ENCODE data around the gene SLC39A11.

DNA sequence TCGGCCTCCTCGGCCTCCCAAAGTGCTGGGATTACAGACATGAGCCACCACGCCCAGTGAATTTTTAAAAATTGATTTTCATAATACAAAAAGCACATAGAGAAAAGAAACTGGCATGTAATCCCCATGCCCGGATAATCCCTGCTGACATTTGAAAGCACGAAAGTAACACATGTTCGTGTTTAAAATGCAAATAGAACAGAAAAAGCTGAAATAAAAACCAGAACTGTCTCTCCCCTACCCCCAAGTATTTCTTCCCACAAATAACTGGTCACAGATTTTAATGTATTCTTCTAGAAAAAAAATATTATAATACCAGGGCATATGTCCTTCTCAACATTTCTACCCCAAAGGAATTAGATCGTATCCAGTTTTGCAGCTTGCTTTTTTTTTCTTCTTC, 222.9 kb downstream of the SLC39A11 start:
- TF ChIP-seq POLR2AphosphoS5 (IDR thresholded peaks at IDR 0.05; ENCODE audit: low read depth, low read length) (no peak), EZH2 (IDR thresholded peaks at IDR 0.05) (no peak), EGR1 (IDR thresholded peaks at IDR 0.05; ENCODE audit: low read depth) (no peak)
- TF ChIP-seq, protein P1, sequence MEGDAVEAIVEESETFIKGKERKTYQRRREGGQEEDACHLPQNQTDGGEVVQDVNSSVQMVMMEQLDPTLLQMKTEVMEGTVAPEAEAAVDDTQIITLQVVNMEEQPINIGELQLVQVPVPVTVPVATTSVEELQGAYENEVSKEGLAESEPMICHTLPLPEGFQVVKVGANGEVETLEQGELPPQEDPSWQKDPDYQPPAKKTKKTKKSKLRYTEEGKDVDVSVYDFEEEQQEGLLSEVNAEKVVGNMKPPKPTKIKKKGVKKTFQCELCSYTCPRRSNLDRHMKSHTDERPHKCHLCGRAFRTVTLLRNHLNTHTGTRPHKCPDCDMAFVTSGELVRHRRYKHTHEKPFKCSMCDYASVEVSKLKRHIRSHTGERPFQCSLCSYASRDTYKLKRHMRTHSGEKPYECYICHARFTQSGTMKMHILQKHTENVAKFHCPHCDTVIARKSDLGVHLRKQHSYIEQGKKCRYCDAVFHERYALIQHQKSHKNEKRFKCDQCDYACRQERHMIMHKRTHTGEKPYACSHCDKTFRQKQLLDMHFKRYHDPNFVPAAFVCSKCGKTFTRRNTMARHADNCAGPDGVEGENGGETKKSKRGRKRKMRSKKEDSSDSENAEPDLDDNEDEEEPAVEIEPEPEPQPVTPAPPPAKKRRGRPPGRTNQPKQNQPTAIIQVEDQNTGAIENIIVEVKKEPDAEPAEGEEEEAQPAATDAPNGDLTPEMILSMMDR (IDR thresholded peaks at IDR 0.05 in 2 of 3, conservative IDR thresholded peaks at IDR 0.05 in 1 of 3; ENCODE audit: borderline replicate concordance in 1 of 3, insufficient read depth in 1 of 3, low read depth in 2 of 3, low read length in 2 of 3): no peak
- TF ChIP-seq, protein P2, sequence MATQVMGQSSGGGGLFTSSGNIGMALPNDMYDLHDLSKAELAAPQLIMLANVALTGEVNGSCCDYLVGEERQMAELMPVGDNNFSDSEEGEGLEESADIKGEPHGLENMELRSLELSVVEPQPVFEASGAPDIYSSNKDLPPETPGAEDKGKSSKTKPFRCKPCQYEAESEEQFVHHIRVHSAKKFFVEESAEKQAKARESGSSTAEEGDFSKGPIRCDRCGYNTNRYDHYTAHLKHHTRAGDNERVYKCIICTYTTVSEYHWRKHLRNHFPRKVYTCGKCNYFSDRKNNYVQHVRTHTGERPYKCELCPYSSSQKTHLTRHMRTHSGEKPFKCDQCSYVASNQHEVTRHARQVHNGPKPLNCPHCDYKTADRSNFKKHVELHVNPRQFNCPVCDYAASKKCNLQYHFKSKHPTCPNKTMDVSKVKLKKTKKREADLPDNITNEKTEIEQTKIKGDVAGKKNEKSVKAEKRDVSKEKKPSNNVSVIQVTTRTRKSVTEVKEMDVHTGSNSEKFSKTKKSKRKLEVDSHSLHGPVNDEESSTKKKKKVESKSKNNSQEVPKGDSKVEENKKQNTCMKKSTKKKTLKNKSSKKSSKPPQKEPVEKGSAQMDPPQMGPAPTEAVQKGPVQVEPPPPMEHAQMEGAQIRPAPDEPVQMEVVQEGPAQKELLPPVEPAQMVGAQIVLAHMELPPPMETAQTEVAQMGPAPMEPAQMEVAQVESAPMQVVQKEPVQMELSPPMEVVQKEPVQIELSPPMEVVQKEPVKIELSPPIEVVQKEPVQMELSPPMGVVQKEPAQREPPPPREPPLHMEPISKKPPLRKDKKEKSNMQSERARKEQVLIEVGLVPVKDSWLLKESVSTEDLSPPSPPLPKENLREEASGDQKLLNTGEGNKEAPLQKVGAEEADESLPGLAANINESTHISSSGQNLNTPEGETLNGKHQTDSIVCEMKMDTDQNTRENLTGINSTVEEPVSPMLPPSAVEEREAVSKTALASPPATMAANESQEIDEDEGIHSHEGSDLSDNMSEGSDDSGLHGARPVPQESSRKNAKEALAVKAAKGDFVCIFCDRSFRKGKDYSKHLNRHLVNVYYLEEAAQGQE (IDR thresholded peaks at IDR 0.05; ENCODE audit: low read depth): no peak
